Left cardiac atrium (tissue), 4 donors: Measurements from ENCODE around the gene AAMP. TPM values are rescaled to one million over a fixed set of nuclear protein-coding genes. Genes with fewer than 3 reads are reported as not detected.
A peak's percentile ranks its signal among the peaks of the same experiment; 100 is the strongest.

Experiments used
- ATAC-seq, 2 donors: fragments of 200-7000 bp; cut with Tn5 transposase; one replicate each; pipeline ENCODE4 v1.9.1; 2020; ENCODE audit warnings: mild to moderate bottlenecking in 2 of 2, moderate library complexity in 2 of 2
- DNase-seq: peaks from one replicate; pipeline ENCODE4 v3.0.0-alpha.2; 2020
- intact Hi-C, 2 donors: fragments of 100-400 bp; cut with DNase I; formaldehyde crosslinking; loops; one replicate each; pipeline versions ENCODE4 v1.14.1 to v1.15.1; 2022 to 2023
- microRNA-seq, 2 donors: library from miRNA; unstranded; fragments of <30 nt; microRNA quantifications; one replicate each; pipeline ENCODE4 v1.2.0, GENCODE V29; 2020
- total RNA-seq, 2 donors: library from RNA; stranded (reverse); fragmentation: NEBNext Ultra II Directional; extraction: Animal tissue kit (Norgen Biotek cat#: 25700); gene quantifications; one replicate each; pipeline ENCODE4 v1.2.1, GENCODE V29; 2021
- donor health status: DM: no; HTN: yes; CAD: no.
- donor health status: DM: no; HTN: yes; CAD: no; lungs with severe emphysema.
- donor health status: DM: yes; HTN: yes; CAD: no.
- donor health status: Dilated cardiomyopathy.

AAMP gene
- total RNA-seq, 2 donors from 2014 or later: 49.0 to 52.5 TPM

- DNase-seq: peak; percentile 52
- peak in 1 of 2 donors; percentile 11 for ATAC-seq
- intact Hi-C loops: no loop called here
These were observed 53.6 kb downstream of the AAMP start for GRCh38 chr2:218216336-218216673.

Small RNA genes lying within 50 kb of the gene (microRNA-seq; reads per million reads assigned to microRNA genes)
- gene MIR6513: 4.8 to 5.2 reads per million in 2 donors

Other genes starting within 250 kb of the AAMP start
- gene RUFY4, start 200.9 kb downstream of the AAMP start, total RNA-seq: not detected
- 1 to 10 TPM; 1.2 to 3.0 TPM for gene CXCR2, start 144.1 kb downstream of the AAMP start, total RNA-seq
- under 1 TPM; 0.58 to 0.97 TPM for gene CXCR1, start 103.2 kb downstream of the AAMP start, total RNA-seq
- 100 to 1,000 TPM; 144 to 167 TPM for gene ARPC2, start 52.9 kb downstream of the AAMP start, total RNA-seq
- gene GPBAR1, start 9.1 kb downstream of the AAMP start, total RNA-seq: 1 to 10 TPM; 5.7 to 6.6 TPM
- 10 to 100 TPM; 62.4 to 68.5 TPM for gene PNKD, start 382 bp upstream of the AAMP start, total RNA-seq
- 100 to 1,000 TPM; 156 to 166 TPM for gene TMBIM1, start 22.4 kb upstream of the AAMP start, total RNA-seq
- gene CATIP, start 86.7 kb upstream of the AAMP start, total RNA-seq: not detected
- 10 to 100 TPM in 1 of 2 donors, 1 to 10 TPM in 1; 8.5 to 16.1 TPM for gene SLC11A1, start 112.1 kb upstream of the AAMP start, total RNA-seq
- gene CTDSP1, start 129.7 kb upstream of the AAMP start, total RNA-seq: 100 to 1,000 TPM; 101 to 106 TPM
- gene VIL1, start 149.0 kb upstream of the AAMP start, total RNA-seq: not detected